Lower leg skin (tissue), 3 donors: Measurements from ENCODE around the gene FAM124A.

Source experiments
- POLR2A ChIP-seq, 2 donors: fragments of 450-650 bp; IDR thresholded peaks; one replicate each; pipeline ENCODE4 v1.6.1; 2016 to 2017; ENCODE audit warnings: antibody characterized with exemption in 2 of 2, mild to moderate bottlenecking in 1 of 2, moderate library complexity in 1 of 2
- TF ChIP-seq, protein P1 (sequence below), 3 donors: fragments of 450-650 bp; IDR thresholded peaks; one replicate each; pipeline ENCODE4 v1.5.1; 2016; ENCODE audit warnings: antibody characterized with exemption in 3 of 3, mild to moderate bottlenecking in 3 of 3, moderate library complexity in 2 of 3

DNA sequence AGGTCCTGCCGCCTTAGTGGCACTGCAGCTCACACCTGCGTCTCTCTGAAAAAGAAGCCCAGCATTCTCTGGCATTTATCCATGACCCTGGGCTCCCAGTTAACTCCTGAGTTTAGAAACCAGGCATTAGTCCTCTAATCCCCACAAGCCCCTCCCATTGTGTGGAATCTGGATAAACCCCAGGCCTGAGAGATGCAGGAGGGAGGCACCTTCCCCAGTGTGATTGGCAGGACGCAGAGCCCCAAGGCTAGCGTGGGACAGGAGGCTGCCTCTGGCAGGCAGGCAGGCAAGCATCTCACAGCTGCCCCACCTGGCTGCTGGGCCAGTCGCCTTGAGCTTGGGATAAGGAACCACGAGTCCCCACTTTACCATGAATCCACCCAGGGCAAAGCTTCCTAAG is 106.3 kb downstream of the FAM124A start:
- TF ChIP-seq, protein P1, sequence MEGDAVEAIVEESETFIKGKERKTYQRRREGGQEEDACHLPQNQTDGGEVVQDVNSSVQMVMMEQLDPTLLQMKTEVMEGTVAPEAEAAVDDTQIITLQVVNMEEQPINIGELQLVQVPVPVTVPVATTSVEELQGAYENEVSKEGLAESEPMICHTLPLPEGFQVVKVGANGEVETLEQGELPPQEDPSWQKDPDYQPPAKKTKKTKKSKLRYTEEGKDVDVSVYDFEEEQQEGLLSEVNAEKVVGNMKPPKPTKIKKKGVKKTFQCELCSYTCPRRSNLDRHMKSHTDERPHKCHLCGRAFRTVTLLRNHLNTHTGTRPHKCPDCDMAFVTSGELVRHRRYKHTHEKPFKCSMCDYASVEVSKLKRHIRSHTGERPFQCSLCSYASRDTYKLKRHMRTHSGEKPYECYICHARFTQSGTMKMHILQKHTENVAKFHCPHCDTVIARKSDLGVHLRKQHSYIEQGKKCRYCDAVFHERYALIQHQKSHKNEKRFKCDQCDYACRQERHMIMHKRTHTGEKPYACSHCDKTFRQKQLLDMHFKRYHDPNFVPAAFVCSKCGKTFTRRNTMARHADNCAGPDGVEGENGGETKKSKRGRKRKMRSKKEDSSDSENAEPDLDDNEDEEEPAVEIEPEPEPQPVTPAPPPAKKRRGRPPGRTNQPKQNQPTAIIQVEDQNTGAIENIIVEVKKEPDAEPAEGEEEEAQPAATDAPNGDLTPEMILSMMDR (IDR thresholded peaks at IDR 0.05) = no peak
- TF ChIP-seq POLR2A (IDR thresholded peaks at IDR 0.05) = no peak
